ENCODE data around the gene IL36RN.
A peak's percentile ranks its signal among the peaks of the same experiment; 100 is the strongest.

IL36RN gene

DNA sequence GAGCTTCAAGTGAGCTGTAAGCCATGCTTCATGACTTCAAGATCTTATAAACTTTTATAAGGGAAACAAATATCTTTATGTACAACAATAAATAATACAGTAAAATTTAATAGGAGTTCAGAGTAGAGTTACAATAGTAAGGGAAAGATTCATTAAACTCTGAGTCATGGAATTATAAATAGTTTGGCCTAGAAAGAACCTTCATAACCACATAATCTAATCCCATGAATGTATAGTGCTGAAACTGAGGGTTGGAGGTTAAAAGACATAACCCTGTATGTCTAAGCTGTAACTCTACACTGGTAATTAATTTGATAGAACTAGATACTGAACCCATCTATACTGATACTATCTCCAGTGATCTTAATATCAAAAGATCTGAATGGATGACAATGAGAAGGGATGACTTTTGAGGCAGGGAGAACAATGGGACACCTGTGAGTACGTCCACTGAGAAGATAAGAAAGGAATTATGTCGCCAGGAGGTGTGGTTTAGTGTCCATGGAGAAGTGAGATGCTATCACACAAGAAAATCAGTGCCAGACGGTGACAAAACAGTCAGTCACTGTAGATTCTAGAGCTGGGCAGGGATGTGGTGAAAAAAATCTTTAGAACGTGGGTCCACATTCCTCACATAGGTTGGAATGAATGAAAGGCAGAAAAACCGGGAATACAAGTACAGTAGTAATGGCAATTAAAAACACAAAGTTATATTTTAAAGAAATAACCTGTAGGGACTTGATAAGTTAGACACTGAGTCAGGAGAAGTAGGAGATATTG lies 9.9 kb downstream of the IL36RN start:
- DNase-seq = peak; percentile 6
- H3K4me1 ChIP-seq (ENCODE audit: control insufficient read depth, low read depth, low read length) = no peaks in the 10 kb centered on the region
- no peak overlapping the region for H2AK5ac ChIP-seq (ENCODE audit: low read length)
- H3K9ac ChIP-seq (ENCODE audit: low read length) = no peak overlapping the region
- no peak overlapping the region for H2BK120ac ChIP-seq (ENCODE audit: low read depth, low read length)
- no peak overlapping the region for H3K4ac ChIP-seq (ENCODE audit: low read depth, low read length)
- WGBS (ENCODE audit: extremely low coverage, insufficient coverage, low lambda C conversion rate) = no CpG with 5 or more reads among the region's 5 CpGs
- H3K18ac ChIP-seq (ENCODE audit: low read length) = no peak overlapping the region
- H3K79me2 ChIP-seq (ENCODE audit: control insufficient read depth, insufficient read depth, low read length) = no peaks in the 10 kb centered on the region
- no peak overlapping the region for H3K4me3 ChIP-seq (ENCODE audit: low read length)
- H3K36me3 ChIP-seq (ENCODE audit: control insufficient read depth, insufficient read depth, low read length) = no peaks in the 10 kb centered on the region
- no peak overlapping the region for H4K8ac ChIP-seq (ENCODE audit: low read depth, low read length)
- H3K27ac ChIP-seq (ENCODE audit: low read depth, low read length) = no peak overlapping the region
- H2BK5ac ChIP-seq (ENCODE audit: low read length) = no peak overlapping the region
- no peaks in the 10 kb centered on the region for H3K27me3 ChIP-seq (ENCODE audit: insufficient read depth, low read length, poor library complexity)
- no peak overlapping the region for H3K56ac ChIP-seq (ENCODE audit: low read length)
- no peak overlapping the region for H3K23ac ChIP-seq (ENCODE audit: low read length)
- H2BK15ac ChIP-seq (replicated peaks; ENCODE audit: low read depth) = no peak overlapping the region
- H4K5ac ChIP-seq (ENCODE audit: low read length) = no peak overlapping the region
- H3K4me2 ChIP-seq (ENCODE audit: low read length) = no peak overlapping the region
- no peaks in the 10 kb centered on the region for H3K79me1 ChIP-seq (ENCODE audit: low read length)

- Histone ChIP-seq H3K27ac (ENCODE audit: low read depth, low read length) (no peak overlapping the region), H3K18ac (ENCODE audit: low read length) (no peak overlapping the region), H3K36me3 (ENCODE audit: control insufficient read depth, insufficient read depth, low read length) (no peaks in the 10 kb centered on the region), H3K56ac (ENCODE audit: low read length) (no peak overlapping the region), H3K4ac (ENCODE audit: low read depth, low read length) (no peak overlapping the region), H3K79me2 (ENCODE audit: control insufficient read depth, insufficient read depth, low read length) (no peaks in the 10 kb centered on the region), H2BK15ac (replicated peaks; ENCODE audit: low read depth) (no peak overlapping the region), H3K4me2 (ENCODE audit: low read length) (no peak overlapping the region), H3K27me3 (ENCODE audit: insufficient read depth, low read length, poor library complexity) (no peaks in the 10 kb centered on the region), H2AK5ac (ENCODE audit: low read length) (no peak overlapping the region), H3K79me1 (ENCODE audit: low read length) (no peaks in the 10 kb centered on the region), H3K9ac (ENCODE audit: low read length) (no peak overlapping the region), H3K4me3 (ENCODE audit: low read length) (no peak overlapping the region), H3K23ac (ENCODE audit: low read length) (no peak overlapping the region), H2BK120ac (ENCODE audit: low read depth, low read length) (no peak overlapping the region), H3K4me1 (ENCODE audit: control insufficient read depth, low read depth, low read length) (no peaks in the 10 kb centered on the region), H4K5ac (ENCODE audit: low read length) (no peak overlapping the region), H4K8ac (ENCODE audit: low read depth, low read length) (no peak overlapping the region), H2BK5ac (ENCODE audit: low read length) (no peak overlapping the region)
- DNase-seq = no peak
- no CpG with 5 or more reads among the region's 4 CpGs for WGBS (ENCODE audit: extremely low coverage, insufficient coverage, low lambda C conversion rate)
These were observed 10.9 kb downstream of the IL36RN start for GRCh38 chr2:113069676-113070605.

GRCh38 chr2:113070606-113070975 lies 11.6 kb downstream of the IL36RN start:
- Histone ChIP-seq H2BK120ac (ENCODE audit: low read depth, low read length) (no peak overlapping the region), H3K79me2 (ENCODE audit: control insufficient read depth, insufficient read depth, low read length) (no peaks in the 10 kb centered on the region), H3K18ac (ENCODE audit: low read length) (no peak overlapping the region), H3K4me1 (ENCODE audit: control insufficient read depth, low read depth, low read length) (no peaks in the 10 kb centered on the region), H3K9ac (ENCODE audit: low read length) (no peak overlapping the region), H3K27me3 (ENCODE audit: insufficient read depth, low read length, poor library complexity) (no peaks in the 10 kb centered on the region), H3K56ac (ENCODE audit: low read length) (no peak overlapping the region), H4K5ac (ENCODE audit: low read length) (no peak overlapping the region), H3K79me1 (ENCODE audit: low read length) (no peaks in the 10 kb centered on the region), H2BK5ac (ENCODE audit: low read length) (no peak overlapping the region), H2AK5ac (ENCODE audit: low read length) (no peak overlapping the region), H2BK15ac (replicated peaks; ENCODE audit: low read depth) (no peak overlapping the region), H3K4me2 (ENCODE audit: low read length) (no peak overlapping the region), H3K4me3 (ENCODE audit: low read length) (no peak overlapping the region), H3K4ac (ENCODE audit: low read depth, low read length) (no peak overlapping the region), H3K36me3 (ENCODE audit: control insufficient read depth, insufficient read depth, low read length) (no peaks in the 10 kb centered on the region), H3K23ac (ENCODE audit: low read length) (no peak overlapping the region), H4K8ac (ENCODE audit: low read depth, low read length) (no peak overlapping the region), H3K27ac (ENCODE audit: low read depth, low read length) (no peak overlapping the region)
- no peak for DNase-seq
- no CpG with 5 or more reads among the region's 1 CpG for WGBS (ENCODE audit: extremely low coverage, insufficient coverage, low lambda C conversion rate)

DNA sequence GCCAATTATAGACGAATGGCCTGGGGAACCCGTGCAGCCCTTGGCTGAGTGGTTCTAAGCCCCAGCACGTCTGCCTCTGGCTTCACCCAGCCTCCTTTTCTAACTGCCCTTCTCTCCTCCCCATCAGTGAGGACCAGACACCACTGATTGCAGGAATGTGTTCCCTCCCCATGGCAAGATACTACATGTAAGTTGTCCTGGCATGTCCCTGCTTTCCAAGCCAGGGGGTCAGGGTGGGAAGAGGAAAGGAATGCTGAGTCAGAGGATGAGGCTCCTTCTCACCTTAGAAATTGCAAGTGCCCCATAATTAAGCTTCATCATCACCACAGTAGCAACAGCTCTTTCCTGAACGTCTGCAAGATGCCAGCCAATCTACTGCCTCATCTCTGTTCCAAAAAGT lies 13.6 kb downstream of the IL36RN start:
- Histone ChIP-seq H2BK15ac (replicated peaks; ENCODE audit: low read depth) (no peak overlapping the region), H3K23ac (ENCODE audit: low read length) (no peak overlapping the region), H3K4ac (ENCODE audit: low read depth, low read length) (no peak overlapping the region), H2AK5ac (ENCODE audit: low read length) (no peak overlapping the region), H3K27me3 (ENCODE audit: insufficient read depth, low read length, poor library complexity) (no peaks in the 10 kb centered on the region), H4K8ac (ENCODE audit: low read depth, low read length) (no peak overlapping the region), H3K4me3 (ENCODE audit: low read length) (no peak overlapping the region), H3K9ac (ENCODE audit: low read length) (no peak overlapping the region), H3K18ac (ENCODE audit: low read length) (no peak overlapping the region), H3K36me3 (ENCODE audit: control insufficient read depth, insufficient read depth, low read length) (no peaks in the 10 kb centered on the region), H3K79me2 (ENCODE audit: control insufficient read depth, insufficient read depth, low read length) (no peaks in the 10 kb centered on the region), H3K79me1 (ENCODE audit: low read length) (no peaks in the 10 kb centered on the region), H3K27ac (ENCODE audit: low read depth, low read length) (no peak overlapping the region), H2BK5ac (ENCODE audit: low read length) (no peak overlapping the region), H3K4me2 (ENCODE audit: low read length) (no peak overlapping the region), H3K56ac (ENCODE audit: low read length) (no peak overlapping the region), H2BK120ac (ENCODE audit: low read depth, low read length) (no peak overlapping the region), H3K4me1 (ENCODE audit: control insufficient read depth, low read depth, low read length) (no peaks in the 10 kb centered on the region), H4K5ac (ENCODE audit: low read length) (no peak overlapping the region)
- DNase-seq = peak; percentile 55
- no CpG with 5 or more reads among the region's 4 CpGs for WGBS (ENCODE audit: extremely low coverage, insufficient coverage, low lambda C conversion rate)

GRCh38 chr2:113073325-113073834 lies 14.4 kb downstream of the IL36RN start:
- Histone ChIP-seq H3K23ac (ENCODE audit: low read length) (no peak overlapping the region), H3K9ac (ENCODE audit: low read length) (no peak overlapping the region), H2BK5ac (ENCODE audit: low read length) (no peak overlapping the region), H3K27me3 (ENCODE audit: insufficient read depth, low read length, poor library complexity) (no peaks in the 10 kb centered on the region), H3K27ac (ENCODE audit: low read depth, low read length) (no peak overlapping the region), H3K4ac (ENCODE audit: low read depth, low read length) (no peak overlapping the region), H3K4me1 (ENCODE audit: control insufficient read depth, low read depth, low read length) (no peaks in the 10 kb centered on the region), H2BK15ac (replicated peaks; ENCODE audit: low read depth) (no peak overlapping the region), H3K79me2 (ENCODE audit: control insufficient read depth, insufficient read depth, low read length) (no peaks in the 10 kb centered on the region), H3K18ac (ENCODE audit: low read length) (no peak overlapping the region), H4K5ac (ENCODE audit: low read length) (no peak overlapping the region), H2BK120ac (ENCODE audit: low read depth, low read length) (no peak overlapping the region), H3K79me1 (ENCODE audit: low read length) (no peaks in the 10 kb centered on the region), H3K36me3 (ENCODE audit: control insufficient read depth, insufficient read depth, low read length) (no peaks in the 10 kb centered on the region), H2AK5ac (ENCODE audit: low read length) (no peak overlapping the region), H3K4me2 (ENCODE audit: low read length) (no peak overlapping the region), H3K4me3 (ENCODE audit: low read length) (no peak overlapping the region), H4K8ac (ENCODE audit: low read depth, low read length) (no peak overlapping the region), H3K56ac (ENCODE audit: low read length) (no peak overlapping the region)
- DNase-seq = no peak
- no CpG with 5 or more reads among the region's 3 CpGs for WGBS (ENCODE audit: extremely low coverage, insufficient coverage, low lambda C conversion rate)
